NCI-H524 treated with DMSO at 0.1 percent for 48 hours (cell line): Measurements from ENCODE around the gene EBNA1BP2.
"Not testable (repeated sequence)": the region's sequence is repeated elsewhere in the genome, so short reads cannot be mapped to it uniquely, and the experiment has no call there.

Experiments
- DNase-seq: peaks from one replicate; lab custom pipeline; 2025; lab: John Stamatoyannopoulos, UW

The EBNA1BP2 gene

GRCh38 chr1:43171312-43171875 lies 696 bp downstream of the EBNA1BP2 start:
- no peak for DNase-seq

- DNase-seq, result no peak
Observed at GRCh38 chr1:43165765-43166164, 6.3 kb downstream of the EBNA1BP2 start.

GRCh38 chr1:43165162-43165561 lies 6.9 kb downstream of the EBNA1BP2 start:
- no peak for DNase-seq

- DNase-seq, result no peak
Observed at GRCh38 chr1:43156026-43156425, 16.1 kb downstream of the EBNA1BP2 start.

GRCh38 chr1:43153443-43153842 lies 18.6 kb downstream of the EBNA1BP2 start:
- no peak for DNase-seq

- no peak for DNase-seq
Observed at GRCh38 chr1:43152866-43153265, 19.2 kb downstream of the EBNA1BP2 start.

GRCh38 chr1:43149889-43150288 lies 22.2 kb downstream of the EBNA1BP2 start:
- no peak for DNase-seq

GRCh38 chr1:43147625-43148327 lies 24.3 kb downstream of the EBNA1BP2 start:
- peak; percentile 85 for DNase-seq

- DNase-seq, result no peak
Observed at GRCh38 chr1:43144237-43144636, 27.9 kb downstream of the EBNA1BP2 start.

GRCh38 chr1:43143441-43143888 lies 28.6 kb downstream of the EBNA1BP2 start:
- DNase-seq, result no peak

- DNase-seq, result no peak
Observed at GRCh38 chr1:43140583-43140982, 31.5 kb downstream of the EBNA1BP2 start.

- no peak for DNase-seq
Observed at GRCh38 chr1:43140010-43140409, 32.1 kb downstream of the EBNA1BP2 start.

- not testable (repeated sequence) for DNase-seq
Observed at GRCh38 chr1:43139295-43139694, 32.8 kb downstream of the EBNA1BP2 start.

- DNase-seq, result no peak
Observed at GRCh38 chr1:43137445-43138052, 34.5 kb downstream of the EBNA1BP2 start.

- DNase-seq, result no peak
Observed at GRCh38 chr1:43135857-43136781, 36.0 kb downstream of the EBNA1BP2 start.

GRCh38 chr1:43134640-43135039 lies 37.5 kb downstream of the EBNA1BP2 start:
- DNase-seq, result no peak

- no peak for DNase-seq
Observed at GRCh38 chr1:43134068-43134467, 38.0 kb downstream of the EBNA1BP2 start.

GRCh38 chr1:43129426-43129825 lies 42.7 kb downstream of the EBNA1BP2 start:
- DNase-seq, result no peak

GRCh38 chr1:43128816-43129215 lies 43.3 kb downstream of the EBNA1BP2 start:
- no peak for DNase-seq

GRCh38 chr1:43123031-43123430 lies 49.1 kb downstream of the EBNA1BP2 start:
- DNase-seq, result no peak

GRCh38 chr1:43121256-43121900 lies 50.7 kb downstream of the EBNA1BP2 start:
- no peak for DNase-seq
